GM23338 (cell line): ENCODE data around the gene TMA16. TPM values are rescaled to one million over a fixed set of nuclear protein-coding genes. Genes with fewer than 3 reads are reported as not detected.

ENCODE experiments used
- CREB1 ChIP-seq: fragments of 250-450 bp; sonication (Bioruptor Pico); IDR thresholded peaks from 2 replicates; pipeline ENCODE4 v1.5.0; 2020; ENCODE audit warnings: low read depth, mild to moderate bottlenecking, moderate library complexity
- JUNB ChIP-seq: IDR thresholded peaks from one replicate; pipeline ENCODE4 v1.6.1; 2016; ENCODE audit warnings: antibody characterized with exemption; ENCODE audit not compliant: unreplicated experiment
- POLR2AphosphoS5 ChIP-seq: IDR thresholded peaks from 2 replicates; pipeline ENCODE4 v1.6.1; 2016; ENCODE audit warnings: antibody characterized with exemption, low read depth
- polyA plus RNA-seq: library from polyadenylated mRNA; unstranded; fragments of >200 nt; fragmentation: Nextera tagmentation; extraction: Ambion mirVana; gene quantifications from 2 replicates; pipeline ENCODE4 v1.2.1, GENCODE V29; 2016
- total RNA-seq: library from RNA; depleted of rRNA; stranded (reverse); fragments of >200 nt; shearing (Covaris generic); gene quantifications from 2 replicates; pipeline ENCODE4 v1.2.3, GENCODE V29; 2014
- TF ChIP-seq, protein P1 (sequence below): fragments of 250-450 bp; sonication (Bioruptor Pico); IDR thresholded peaks from 2 replicates; pipeline ENCODE4 v1.5.0; 2020; ENCODE audit warnings: mild to moderate bottlenecking, moderate library complexity
- TF ChIP-seq, protein P2 (sequence below): IDR thresholded peaks from 2 replicates; pipeline ENCODE4 v1.6.1; 2016; ENCODE audit warnings: antibody characterized with exemption
- TF ChIP-seq, protein P3 (sequence below): IDR thresholded peaks from one replicate; pipeline ENCODE4 v1.6.1; 2018; ENCODE audit warnings: antibody characterized with exemption; ENCODE audit not compliant: unreplicated experiment

The TMA16 gene
- total and polyA plus RNA-seq, 2 experiments from 2014 or later, result 46.4 to 96.1 TPM

DNA sequence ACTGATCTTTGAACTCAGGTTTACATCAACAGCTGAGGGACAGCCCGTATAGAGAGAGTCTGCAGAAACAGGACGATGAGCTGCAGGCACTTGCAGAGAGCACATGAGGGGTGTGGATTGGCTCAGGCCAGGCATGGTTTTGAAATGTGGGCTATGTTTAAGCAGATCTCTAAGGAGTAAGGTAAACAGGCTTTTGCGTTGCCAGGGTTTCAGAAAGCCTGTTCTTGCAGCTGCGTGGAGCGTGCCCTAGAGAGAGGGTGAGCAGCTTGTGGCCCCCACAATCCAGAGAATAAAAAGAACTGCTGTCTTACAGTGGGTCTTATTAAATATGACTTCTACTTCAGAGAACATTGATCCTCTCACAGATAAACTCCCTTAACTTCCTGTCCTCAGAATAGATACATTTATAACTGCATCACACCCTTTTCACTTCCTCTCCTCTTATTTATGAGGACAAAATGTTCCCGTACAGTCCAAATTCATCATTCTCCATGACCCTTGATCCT, 64.1 kb downstream of the TMA16 start (continued):
- TF ChIP-seq, protein P1, sequence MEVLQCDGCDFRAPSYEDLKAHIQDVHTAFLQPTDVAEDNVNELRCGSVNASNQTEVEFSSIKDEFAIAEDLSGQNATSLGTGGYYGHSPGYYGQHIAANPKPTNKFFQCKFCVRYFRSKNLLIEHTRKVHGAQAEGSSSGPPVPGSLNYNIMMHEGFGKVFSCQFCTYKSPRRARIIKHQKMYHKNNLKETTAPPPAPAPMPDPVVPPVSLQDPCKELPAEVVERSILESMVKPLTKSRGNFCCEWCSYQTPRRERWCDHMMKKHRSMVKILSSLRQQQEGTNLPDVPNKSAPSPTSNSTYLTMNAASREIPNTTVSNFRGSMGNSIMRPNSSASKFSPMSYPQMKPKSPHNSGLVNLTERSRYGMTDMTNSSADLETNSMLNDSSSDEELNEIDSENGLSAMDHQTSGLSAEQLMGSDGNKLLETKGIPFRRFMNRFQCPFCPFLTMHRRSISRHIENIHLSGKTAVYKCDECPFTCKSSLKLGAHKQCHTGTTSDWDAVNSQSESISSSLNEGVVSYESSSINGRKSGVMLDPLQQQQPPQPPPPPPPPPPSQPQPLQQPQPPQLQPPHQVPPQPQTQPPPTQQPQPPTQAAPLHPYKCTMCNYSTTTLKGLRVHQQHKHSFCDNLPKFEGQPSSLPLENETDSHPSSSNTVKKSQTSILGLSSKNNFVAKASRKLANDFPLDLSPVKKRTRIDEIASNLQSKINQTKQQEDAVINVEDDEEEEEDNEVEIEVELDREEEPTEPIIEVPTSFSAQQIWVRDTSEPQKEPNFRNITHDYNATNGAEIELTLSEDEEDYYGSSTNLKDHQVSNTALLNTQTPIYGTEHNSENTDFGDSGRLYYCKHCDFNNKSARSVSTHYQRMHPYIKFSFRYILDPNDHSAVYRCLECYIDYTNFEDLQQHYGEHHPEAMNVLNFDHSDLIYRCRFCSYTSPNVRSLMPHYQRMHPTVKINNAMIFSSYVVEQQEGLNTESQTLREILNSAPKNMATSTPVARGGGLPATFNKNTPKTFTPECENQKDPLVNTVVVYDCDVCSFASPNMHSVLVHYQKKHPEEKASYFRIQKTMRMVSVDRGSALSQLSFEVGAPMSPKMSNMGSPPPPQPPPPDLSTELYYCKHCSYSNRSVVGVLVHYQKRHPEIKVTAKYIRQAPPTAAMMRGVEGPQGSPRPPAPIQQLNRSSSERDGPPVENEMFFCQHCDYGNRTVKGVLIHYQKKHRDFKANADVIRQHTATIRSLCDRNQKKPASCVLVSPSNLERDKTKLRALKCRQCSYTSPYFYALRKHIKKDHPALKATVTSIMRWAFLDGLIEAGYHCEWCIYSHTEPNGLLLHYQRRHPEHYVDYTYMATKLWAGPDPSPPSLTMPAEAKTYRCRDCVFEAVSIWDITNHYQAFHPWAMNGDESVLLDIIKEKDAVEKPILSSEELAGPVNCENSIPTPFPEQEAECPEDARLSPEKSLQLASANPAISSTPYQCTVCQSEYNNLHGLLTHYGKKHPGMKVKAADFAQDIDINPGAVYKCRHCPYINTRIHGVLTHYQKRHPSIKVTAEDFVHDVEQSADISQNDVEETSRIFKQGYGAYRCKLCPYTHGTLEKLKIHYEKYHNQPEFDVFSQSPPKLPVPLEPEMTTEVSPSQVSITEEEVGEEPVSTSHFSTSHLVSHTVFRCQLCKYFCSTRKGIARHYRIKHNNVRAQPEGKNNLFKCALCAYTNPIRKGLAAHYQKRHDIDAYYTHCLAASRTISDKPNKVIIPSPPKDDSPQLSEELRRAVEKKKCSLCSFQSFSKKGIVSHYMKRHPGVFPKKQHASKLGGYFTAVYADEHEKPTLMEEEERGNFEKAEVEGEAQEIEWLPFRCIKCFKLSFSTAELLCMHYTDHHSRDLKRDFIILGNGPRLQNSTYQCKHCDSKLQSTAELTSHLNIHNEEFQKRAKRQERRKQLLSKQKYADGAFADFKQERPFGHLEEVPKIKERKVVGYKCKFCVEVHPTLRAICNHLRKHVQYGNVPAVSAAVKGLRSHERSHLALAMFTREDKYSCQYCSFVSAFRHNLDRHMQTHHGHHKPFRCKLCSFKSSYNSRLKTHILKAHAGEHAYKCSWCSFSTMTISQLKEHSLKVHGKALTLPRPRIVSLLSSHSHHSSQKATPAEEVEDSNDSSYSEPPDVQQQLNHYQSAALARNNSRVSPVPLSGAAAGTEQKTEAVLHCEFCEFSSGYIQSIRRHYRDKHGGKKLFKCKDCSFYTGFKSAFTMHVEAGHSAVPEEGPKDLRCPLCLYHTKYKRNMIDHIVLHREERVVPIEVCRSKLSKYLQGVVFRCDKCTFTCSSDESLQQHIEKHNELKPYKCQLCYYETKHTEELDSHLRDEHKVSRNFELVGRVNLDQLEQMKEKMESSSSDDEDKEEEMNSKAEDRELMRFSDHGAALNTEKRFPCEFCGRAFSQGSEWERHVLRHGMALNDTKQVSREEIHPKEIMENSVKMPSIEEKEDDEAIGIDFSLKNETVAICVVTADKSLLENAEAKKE, result no peak
- TF ChIP-seq CREB1 (CRISPR knock-in tag) (no peak), JUNB (no peak), POLR2AphosphoS5 (no peak)
- TF ChIP-seq, protein P2, sequence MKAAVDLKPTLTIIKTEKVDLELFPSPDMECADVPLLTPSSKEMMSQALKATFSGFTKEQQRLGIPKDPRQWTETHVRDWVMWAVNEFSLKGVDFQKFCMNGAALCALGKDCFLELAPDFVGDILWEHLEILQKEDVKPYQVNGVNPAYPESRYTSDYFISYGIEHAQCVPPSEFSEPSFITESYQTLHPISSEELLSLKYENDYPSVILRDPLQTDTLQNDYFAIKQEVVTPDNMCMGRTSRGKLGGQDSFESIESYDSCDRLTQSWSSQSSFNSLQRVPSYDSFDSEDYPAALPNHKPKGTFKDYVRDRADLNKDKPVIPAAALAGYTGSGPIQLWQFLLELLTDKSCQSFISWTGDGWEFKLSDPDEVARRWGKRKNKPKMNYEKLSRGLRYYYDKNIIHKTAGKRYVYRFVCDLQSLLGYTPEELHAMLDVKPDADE, result no peak
- TF ChIP-seq, protein P3, sequence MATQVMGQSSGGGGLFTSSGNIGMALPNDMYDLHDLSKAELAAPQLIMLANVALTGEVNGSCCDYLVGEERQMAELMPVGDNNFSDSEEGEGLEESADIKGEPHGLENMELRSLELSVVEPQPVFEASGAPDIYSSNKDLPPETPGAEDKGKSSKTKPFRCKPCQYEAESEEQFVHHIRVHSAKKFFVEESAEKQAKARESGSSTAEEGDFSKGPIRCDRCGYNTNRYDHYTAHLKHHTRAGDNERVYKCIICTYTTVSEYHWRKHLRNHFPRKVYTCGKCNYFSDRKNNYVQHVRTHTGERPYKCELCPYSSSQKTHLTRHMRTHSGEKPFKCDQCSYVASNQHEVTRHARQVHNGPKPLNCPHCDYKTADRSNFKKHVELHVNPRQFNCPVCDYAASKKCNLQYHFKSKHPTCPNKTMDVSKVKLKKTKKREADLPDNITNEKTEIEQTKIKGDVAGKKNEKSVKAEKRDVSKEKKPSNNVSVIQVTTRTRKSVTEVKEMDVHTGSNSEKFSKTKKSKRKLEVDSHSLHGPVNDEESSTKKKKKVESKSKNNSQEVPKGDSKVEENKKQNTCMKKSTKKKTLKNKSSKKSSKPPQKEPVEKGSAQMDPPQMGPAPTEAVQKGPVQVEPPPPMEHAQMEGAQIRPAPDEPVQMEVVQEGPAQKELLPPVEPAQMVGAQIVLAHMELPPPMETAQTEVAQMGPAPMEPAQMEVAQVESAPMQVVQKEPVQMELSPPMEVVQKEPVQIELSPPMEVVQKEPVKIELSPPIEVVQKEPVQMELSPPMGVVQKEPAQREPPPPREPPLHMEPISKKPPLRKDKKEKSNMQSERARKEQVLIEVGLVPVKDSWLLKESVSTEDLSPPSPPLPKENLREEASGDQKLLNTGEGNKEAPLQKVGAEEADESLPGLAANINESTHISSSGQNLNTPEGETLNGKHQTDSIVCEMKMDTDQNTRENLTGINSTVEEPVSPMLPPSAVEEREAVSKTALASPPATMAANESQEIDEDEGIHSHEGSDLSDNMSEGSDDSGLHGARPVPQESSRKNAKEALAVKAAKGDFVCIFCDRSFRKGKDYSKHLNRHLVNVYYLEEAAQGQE, result no peak
